Nephron (organoid): ENCODE results near the gene DAGLA.

Experiments used
- H3K27ac Mint-ChIP-seq, 3 experiments: 2 replicates each; pipeline ENCODE4 v1.8.0; 2020; ENCODE audit warnings: mixed read lengths in 3 of 3, mild to moderate bottlenecking in 2 of 3, moderate library complexity in 1 of 3
- H3K27me3 Mint-ChIP-seq: 2 replicates; pipeline ENCODE4 v1.8.0; 2021; ENCODE audit warnings: low read depth, mild to moderate bottlenecking, moderate library complexity, mixed read lengths
- H3K36me3 Mint-ChIP-seq: 2 replicates; pipeline ENCODE4 v1.8.0; 2020; ENCODE audit warnings: low read depth, mixed read lengths
- H3K4me1 Mint-ChIP-seq: 2 replicates; pipeline ENCODE4 v1.8.0; 2020; ENCODE audit warnings: mixed read lengths
- H3K4me3 Mint-ChIP-seq, 3 experiments: 2 replicates each; pipeline ENCODE4 v1.8.0; 2020; ENCODE audit warnings: mild to moderate bottlenecking in 3 of 3, mixed read lengths in 3 of 3, moderate library complexity in 2 of 3
- H3K9me3 Mint-ChIP-seq: 2 replicates; pipeline ENCODE4 v1.8.0; 2020; ENCODE audit warnings: mixed read lengths
- CTCF ChIP-seq, 3 experiments: fragments of 200-600 bp; sonication (generic); IDR thresholded peaks; one replicate each; pipeline ENCODE4 v1.5.0; 2021; ENCODE audit warnings: antibody characterized with exemption in 3 of 3; ENCODE audit not compliant: unreplicated experiment in 3 of 3

Gene DAGLA

GRCh38 chr11:61773356-61773755 is 93.2 kb downstream of the DAGLA start:
- no peaks in the 10 kb centered on the region for H3K27me3 Mint-ChIP-seq

GRCh38 chr11:61773809-61774208 is 93.6 kb downstream of the DAGLA start:
- H3K27me3 Mint-ChIP-seq = no peaks in the 10 kb centered on the region
- H3K9me3 Mint-ChIP-seq = no peaks in the 10 kb centered on the region
- H3K4me1 Mint-ChIP-seq = peaks cover 4% of the 10 kb centered on the region
- peak overlapping the region in 1 of 3 experiments; percentile 10 for H3K27ac Mint-ChIP-seq
- TF ChIP-seq CTCF (IDR thresholded peaks at IDR 0.05; ENCODE audit: unreplicated experiment in 3 of 3) = no peak
- H3K36me3 Mint-ChIP-seq = peaks cover 7% of the 10 kb centered on the region
- H3K4me3 Mint-ChIP-seq = no peak overlapping the region

More at GRCh38 chr11:61773356-61773755, 93.2 kb downstream of the DAGLA start:
- H3K27ac Mint-ChIP-seq = peak overlapping the region in 2 of 3 experiments; percentile 46 to 65
- TF ChIP-seq CTCF (IDR thresholded peaks at IDR 0.05; ENCODE audit: unreplicated experiment in 3 of 3) = no peak
- no peak overlapping the region for H3K4me3 Mint-ChIP-seq
- peaks cover 4% of the 10 kb centered on the region for H3K4me1 Mint-ChIP-seq
- no peaks in the 10 kb centered on the region for H3K9me3 Mint-ChIP-seq
- peaks cover 6% of the 10 kb centered on the region for H3K36me3 Mint-ChIP-seq

GRCh38 chr11:61774411-61774810 is 94.2 kb downstream of the DAGLA start:
- TF ChIP-seq CTCF (IDR thresholded peaks at IDR 0.05; ENCODE audit: unreplicated experiment in 3 of 3) = no peak
- Mint-ChIP-seq H3K9me3 (no peaks in the 10 kb centered on the region), H3K27ac (peak overlapping the region in 1 of 3 experiments; percentile 73), H3K36me3 (peaks cover 7% of the 10 kb centered on the region), H3K27me3 (no peaks in the 10 kb centered on the region), H3K4me3 (no peak overlapping the region), H3K4me1 (peaks cover 4% of the 10 kb centered on the region)

GRCh38 chr11:61775106-61775505 is 94.9 kb downstream of the DAGLA start:
- no peaks in the 10 kb centered on the region for H3K9me3 Mint-ChIP-seq
- H3K4me3 Mint-ChIP-seq = no peak overlapping the region
- H3K4me1 Mint-ChIP-seq = peaks cover 4% of the 10 kb centered on the region
- no peak for TF ChIP-seq CTCF (IDR thresholded peaks at IDR 0.05; ENCODE audit: unreplicated experiment in 3 of 3)
- peaks cover 7% of the 10 kb centered on the region for H3K36me3 Mint-ChIP-seq
- no peaks in the 10 kb centered on the region for H3K27me3 Mint-ChIP-seq
- no peak overlapping the region for H3K27ac Mint-ChIP-seq

GRCh38 chr11:61775606-61776554 is 95.7 kb downstream of the DAGLA start:
- no peak for TF ChIP-seq CTCF (IDR thresholded peaks at IDR 0.05; ENCODE audit: unreplicated experiment in 3 of 3)
- no peaks in the 10 kb centered on the region for H3K27me3 Mint-ChIP-seq
- no peak overlapping the region for H3K27ac Mint-ChIP-seq
- no peak overlapping the region for H3K4me3 Mint-ChIP-seq
- no peaks in the 10 kb centered on the region for H3K9me3 Mint-ChIP-seq
- peaks cover 4% of the 10 kb centered on the region for H3K4me1 Mint-ChIP-seq
- peaks cover 7% of the 10 kb centered on the region for H3K36me3 Mint-ChIP-seq
